BLaER1 treated with 17β-estradiol and CSF1 and Interleukin-3, amounts not matched to agents 10 nM and 100 nM (cell line): ENCODE data around the gene LMOD1.
A peak's percentile ranks its signal among the peaks of the same experiment; 100 is the strongest.
"Not testable (repeated sequence)": the region's sequence is repeated elsewhere in the genome, so short reads cannot be mapped to it uniquely, and the experiment has no call there.

ENCODE experiments used
- H3K27ac ChIP-seq, 11 experiments: shearing (Covaris generic); formaldehyde crosslinking; 2 replicates each; pipeline ENCODE4 v1.8.1; 2022
- H3K27me3 ChIP-seq, 11 experiments: shearing (Covaris generic); formaldehyde crosslinking; 2 replicates each; pipeline ENCODE4 v1.8.1; 2022
- H3K36me3 ChIP-seq, 11 experiments: shearing (Covaris generic); formaldehyde crosslinking; 2 replicates each; pipeline ENCODE4 v1.8.1; 2022
- H3K4me1 ChIP-seq, 10 experiments: shearing (Covaris generic); formaldehyde crosslinking; 2 replicates each; pipeline ENCODE4 v1.8.1; 2022
- H3K4me2 ChIP-seq, 11 experiments: shearing (Covaris generic); formaldehyde crosslinking; 2 replicates each; pipeline ENCODE4 v1.8.1; 2022
- H3K4me3 ChIP-seq, 10 experiments: shearing (Covaris generic); formaldehyde crosslinking; 2 replicates each; pipeline ENCODE4 v1.8.1; 2022
- H3K9ac ChIP-seq, 11 experiments: shearing (Covaris generic); formaldehyde crosslinking; 2 replicates each; pipeline ENCODE4 v1.8.1; 2022
- H3K9me3 ChIP-seq, 11 experiments: shearing (Covaris generic); formaldehyde crosslinking; replicated peaks in 1 of 11; 2 replicates each; pipeline ENCODE4 v1.8.1; 2022
- H4K20me1 ChIP-seq, 11 experiments: shearing (Covaris generic); formaldehyde crosslinking; 2 replicates each; pipeline ENCODE4 v1.8.1; 2022
- Cebpa-rat ChIP-seq, 11 experiments: shearing (Covaris generic); IDR thresholded peaks; 2 replicates each; pipeline ENCODE4 v1.8.1; 2022

Gene LMOD1

GRCh38 chr1:201942129-201942495 is 4.2 kb downstream of the LMOD1 start:
- peaks cover 26 to 40% (median 36%) of the 10 kb centered on the region in 11 experiments for H3K27me3 ChIP-seq
- TF ChIP-seq Cebpa-rat (IDR thresholded peaks at IDR 0.05) = no peak
- H4K20me1 ChIP-seq = 0 out of 22 replicates have a peak, but pooled peaks cover 0 to 4% (median 0%) of the 10 kb centered on the region in 11 experiments
- no peak overlapping the region for H3K4me2 ChIP-seq
- H3K27ac ChIP-seq = no peak overlapping the region
- peaks cover 0 to 7% (median 0%) of the 10 kb centered on the region in 11 experiments; a peak in 1 of 22 replicates for H3K9me3 ChIP-seq
- no peak overlapping the region for H3K4me3 ChIP-seq
- no peak overlapping the region for H3K9ac ChIP-seq
- peaks cover 0 to 15% (median 7%) of the 10 kb centered on the region in 10 experiments; a peak in 9 of 20 replicates for H3K4me1 ChIP-seq
- H3K36me3 ChIP-seq = no peaks in the 10 kb centered on the region

DNA sequence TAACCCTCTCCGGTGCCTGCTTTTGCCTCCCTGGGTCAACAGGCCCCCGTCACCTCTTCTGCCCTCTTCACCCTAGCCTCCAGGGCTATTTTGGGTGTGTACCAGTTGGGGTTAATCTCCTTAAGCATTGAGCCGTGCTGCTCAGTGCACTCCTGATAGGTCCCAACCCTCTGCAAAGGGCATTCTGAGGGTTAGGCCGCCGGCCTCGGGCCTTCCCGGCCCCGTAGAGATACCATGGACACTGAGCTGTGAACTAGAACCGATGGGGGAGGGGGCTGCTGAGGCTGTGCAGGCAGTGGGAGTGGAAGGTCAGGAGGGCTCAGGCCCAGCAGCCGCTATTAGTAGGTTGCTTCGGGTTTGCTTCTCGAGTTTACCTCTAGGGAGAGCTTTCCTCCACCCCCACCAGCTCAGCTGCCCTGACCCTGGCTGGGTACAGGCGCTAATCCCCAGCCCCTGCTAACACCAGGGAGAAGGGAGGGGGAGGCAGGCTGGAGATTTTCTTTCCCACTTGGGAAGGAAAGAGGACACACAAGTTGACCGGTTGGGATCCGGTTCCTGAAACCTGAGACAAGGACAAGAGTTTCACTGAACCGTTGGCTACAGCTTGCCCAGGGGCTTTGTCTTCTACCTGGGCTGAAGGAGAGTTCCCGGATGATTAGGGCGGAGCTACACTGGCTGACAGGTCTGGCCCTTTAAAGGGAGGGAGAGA is 4.8 kb downstream of the LMOD1 start:
- peaks cover 20 to 34% (median 31%) of the 10 kb centered on the region in 11 experiments for H3K27me3 ChIP-seq
- peaks cover 0 to 5% (median 0%) of the 10 kb centered on the region in 11 experiments; a peak in 1 of 22 replicates for H3K9me3 ChIP-seq
- H3K4me3 ChIP-seq = no peak overlapping the region
- H4K20me1 ChIP-seq = 0 out of 22 replicates have a peak, but pooled peaks cover 0 to 4% (median 0%) of the 10 kb centered on the region in 11 experiments
- H3K4me1 ChIP-seq = peaks cover 0 to 15% (median 7%) of the 10 kb centered on the region in 10 experiments; a peak in 9 of 20 replicates
- H3K36me3 ChIP-seq = no peaks in the 10 kb centered on the region
- H3K9ac ChIP-seq = no peak overlapping the region
- no peak overlapping the region for H3K4me2 ChIP-seq
- no peak for TF ChIP-seq Cebpa-rat (IDR thresholded peaks at IDR 0.05)
- no peak overlapping the region for H3K27ac ChIP-seq

GRCh38 chr1:201940316-201940715 is 6.0 kb downstream of the LMOD1 start:
- not testable (repeated sequence) for H3K4me2 ChIP-seq, H3K4me3 ChIP-seq

DNA sequence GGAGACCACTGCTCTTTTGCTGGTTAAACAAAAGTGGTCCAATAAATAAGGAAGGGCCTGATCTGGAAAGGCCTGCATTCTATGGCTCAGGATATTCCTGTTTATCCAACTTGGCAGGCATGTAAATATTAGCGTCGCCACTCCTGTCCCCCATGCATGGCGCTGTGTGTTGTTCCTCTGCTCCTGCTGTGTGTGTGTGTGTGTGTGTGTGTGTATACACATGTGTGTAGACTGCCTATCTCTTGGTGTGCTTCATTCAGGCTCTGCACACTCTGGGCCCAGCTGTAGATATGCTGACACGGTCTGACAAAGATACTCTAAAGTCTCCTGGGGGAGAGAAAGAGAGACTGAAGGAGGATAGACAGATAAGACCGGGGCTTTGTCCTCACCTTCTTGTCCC is 6.8 kb downstream of the LMOD1 start:
- Histone ChIP-seq H3K9ac (no peak overlapping the region), H3K4me1 (peaks cover 0 to 15% (median under 1%) of the 10 kb centered on the region in 10 experiments; a peak in 7 of 20 replicates), H3K4me3 (no peak overlapping the region), H4K20me1 (no peaks in the 10 kb centered on the region), H3K9me3 (no peaks in the 10 kb centered on the region), H3K27me3 (peaks cover under 1 to 14% (median 11%) of the 10 kb centered on the region in 11 experiments; a peak in 21 of 22 replicates), H3K4me2 (no peak overlapping the region), H3K27ac (no peak overlapping the region), H3K36me3 (no peaks in the 10 kb centered on the region)
- no peak for TF ChIP-seq Cebpa-rat (IDR thresholded peaks at IDR 0.05)

More at GRCh38 chr1:201940316-201940715, 6.0 kb downstream of the LMOD1 start:
- H3K36me3 ChIP-seq, H3K9me3 ChIP-seq, H3K27ac ChIP-seq, H3K9ac ChIP-seq, H4K20me1 ChIP-seq: not testable (repeated sequence)
- peaks cover 0 to 15% (median 4%) of the 10 kb centered on the region in 10 experiments; a peak in 9 of 20 replicates for H3K4me1 ChIP-seq
- peaks cover 8 to 22% (median 18%) of the 10 kb centered on the region in 11 experiments for H3K27me3 ChIP-seq

GRCh38 chr1:201939148-201939547 is 7.2 kb downstream of the LMOD1 start:
- Histone ChIP-seq H3K4me3 (no peak overlapping the region), H3K9ac (no peak overlapping the region), H3K9me3 (no peaks in the 10 kb centered on the region), H4K20me1 (no peaks in the 10 kb centered on the region), H3K36me3 (no peaks in the 10 kb centered on the region), H3K27me3 (peaks cover 0 to 10% (median 6%) of the 10 kb centered on the region in 11 experiments; a peak in 18 of 22 replicates), H3K4me2 (no peak overlapping the region), H3K4me1 (peaks cover 2 to 16% (median 5%) of the 10 kb centered on the region in 10 experiments; a peak in 16 of 20 replicates), H3K27ac (no peak overlapping the region)
- no peak for TF ChIP-seq Cebpa-rat (IDR thresholded peaks at IDR 0.05)

DNA sequence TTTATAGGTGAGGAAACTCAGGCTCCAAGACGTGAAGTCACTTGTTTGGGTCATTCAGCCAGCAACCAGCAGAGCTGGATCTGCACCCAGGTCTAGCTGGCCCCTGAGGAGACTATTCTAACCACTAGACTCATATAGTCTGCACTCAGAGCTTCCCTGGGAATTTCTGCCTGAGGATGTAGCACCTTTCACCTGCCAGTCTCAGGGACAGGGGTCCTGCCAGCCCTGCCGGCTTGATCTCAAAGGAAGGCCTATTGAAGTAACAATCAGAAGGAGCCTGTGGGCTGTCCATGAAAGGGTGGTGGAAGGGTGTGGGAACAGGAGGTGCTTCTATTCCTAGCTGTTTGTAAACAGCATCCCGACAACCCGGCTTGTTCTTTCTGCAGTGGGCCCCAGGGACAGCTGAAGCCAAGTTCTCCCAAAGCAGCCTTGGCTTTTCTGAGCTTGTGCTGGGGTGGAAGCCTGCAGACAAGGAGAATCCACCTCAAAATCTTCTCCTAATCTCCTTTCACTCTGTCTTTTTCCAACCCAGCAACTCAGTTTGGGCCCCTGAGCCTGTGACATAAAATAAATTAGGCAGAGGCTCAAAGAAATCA is 7.8 kb downstream of the LMOD1 start:
- Histone ChIP-seq H3K27me3 (peaks cover 0 to 4% (median under 1%) of the 10 kb centered on the region in 11 experiments; a peak in 4 of 22 replicates), H3K9ac (no peak overlapping the region), H3K4me2 (peak overlapping the region in 4 of 11 experiments; percentile 38 to 52 (median 41); a peak in 5 of 22 replicates), H3K4me1 (peaks cover 6 to 20% (median 9%) of the 10 kb centered on the region in 10 experiments; a peak in 16 of 20 replicates), H3K36me3 (no peaks in the 10 kb centered on the region), H3K4me3 (no peak overlapping the region), H3K27ac (no peak overlapping the region), H4K20me1 (no peaks in the 10 kb centered on the region), H3K9me3 (no peaks in the 10 kb centered on the region)
- no peak for TF ChIP-seq Cebpa-rat (IDR thresholded peaks at IDR 0.05)

- Histone ChIP-seq H3K4me3 (no peak overlapping the region), H3K27ac (peak overlapping the region in 1 of 11 experiments; percentile 15; a peak in 1 of 22 replicates), H3K36me3 (no peaks in the 10 kb centered on the region), H4K20me1 (no peaks in the 10 kb centered on the region), H3K9me3 (no peaks in the 10 kb centered on the region), H3K4me2 (peak overlapping the region in 4 of 11 experiments; percentile 38 to 52 (median 41); a peak in 8 of 22 replicates), H3K27me3 (no peaks in the 10 kb centered on the region), H3K4me1 (peaks cover 6 to 20% (median 9%) of the 10 kb centered on the region in 10 experiments; a peak in 16 of 20 replicates), H3K9ac (no peak overlapping the region)
- TF ChIP-seq Cebpa-rat (IDR thresholded peaks at IDR 0.05) = no peak
Measured at GRCh38 chr1:201937624-201938213, 8.6 kb downstream of the LMOD1 start.

DNA sequence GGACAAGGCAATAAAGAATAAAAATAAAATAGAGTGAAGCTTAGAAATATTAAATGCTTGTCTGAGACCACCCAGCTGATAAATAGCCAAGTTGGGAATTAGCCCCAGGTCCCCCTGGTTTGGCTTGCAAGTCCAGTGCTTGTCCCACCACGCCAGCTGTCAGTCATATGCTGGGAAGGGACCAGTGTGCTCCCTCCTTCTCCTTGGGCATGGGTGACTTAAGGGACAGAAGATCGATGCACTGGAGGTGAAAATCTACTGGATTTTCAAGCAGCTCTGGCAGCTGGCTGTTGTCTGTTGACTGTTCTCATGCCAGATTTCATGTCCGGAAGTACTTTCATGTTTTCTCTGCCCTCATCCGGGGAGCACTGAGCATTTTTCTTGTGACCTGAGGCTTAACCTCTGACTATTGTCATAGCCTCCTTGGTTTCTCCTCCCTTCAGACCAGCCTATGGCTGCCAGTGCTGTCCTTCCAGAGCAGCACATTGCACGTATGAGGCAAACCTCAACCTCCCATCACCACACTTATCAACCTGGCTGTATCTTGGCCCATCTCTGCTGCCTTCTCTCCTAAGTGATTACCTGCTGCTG is 12.4 kb downstream of the LMOD1 start:
- Histone ChIP-seq H3K4me2 (peak overlapping the region in 8 of 11 experiments; percentile 19 to 53 (median 36); a peak in 13 of 22 replicates), H3K4me1 (peaks cover 6 to 20% (median 9%) of the 10 kb centered on the region in 10 experiments; a peak in 16 of 20 replicates), H3K4me3 (no peak overlapping the region), H4K20me1 (no peaks in the 10 kb centered on the region), H3K9ac (no peak overlapping the region), H3K27me3 (no peaks in the 10 kb centered on the region), H3K27ac (no peak overlapping the region), H3K9me3 (no peaks in the 10 kb centered on the region), H3K36me3 (no peaks in the 10 kb centered on the region)
- no peak for TF ChIP-seq Cebpa-rat (IDR thresholded peaks at IDR 0.05)

- no peaks in the 10 kb centered on the region for H4K20me1 ChIP-seq
- no peaks in the 10 kb centered on the region for H3K9me3 ChIP-seq
- H3K4me2 ChIP-seq = no peak overlapping the region
- peaks cover 0 to 11% (median 7%) of the 10 kb centered on the region in 10 experiments; a peak in 12 of 20 replicates for H3K4me1 ChIP-seq
- no peak overlapping the region for H3K27ac ChIP-seq
- H3K4me3 ChIP-seq = no peak overlapping the region
- no peak overlapping the region for H3K9ac ChIP-seq
- no peaks in the 10 kb centered on the region for H3K27me3 ChIP-seq
- no peaks in the 10 kb centered on the region for H3K36me3 ChIP-seq
- no peak for TF ChIP-seq Cebpa-rat (IDR thresholded peaks at IDR 0.05)
Measured at GRCh38 chr1:201930803-201931202, 15.5 kb downstream of the LMOD1 start.
